Measurements from ENCODE around the gene FBN1. TPM values are rescaled to one million over a fixed set of nuclear protein-coding genes. Genes with fewer than 3 reads are reported as not detected.

The FBN1 gene
- polyA plus RNA-seq, 2 of the 4 experiments (the other 2 are of a cell fraction), result 6.3 to 9.4 TPM

GRCh38 chr15:48532946-48533345 is 112.6 kb downstream of the FBN1 start:
- ATAC-seq (no peak), DNase-seq (ENCODE audit: low read depth in 1 of 2, low spot score in 1 of 2) (no peak), FAIRE-seq (no peak)
- ChIA-PET CTCF (interaction anchor here (1.1 kb wide), 1 partner anchor 174 kb away, joined by 3 read pairs; no protein-coding TSS in a partner anchor), POLR2A (no interaction called here)
- H3K4me3 ChIP-seq, result no peak overlapping the region
- H3K4me2 ChIP-seq, result no peak overlapping the region
- H3K4me1 ChIP-seq, result no peaks in the 10 kb centered on the region
- TF ChIP-seq ELK1 (IDR thresholded peaks at IDR 0.05; ENCODE audit: low read depth, low read length) (no peak), CHD4 (IDR thresholded peaks at IDR 0.05; ENCODE audit: borderline replicate concordance) (no peak), JUN (IDR thresholded peaks at IDR 0.05) (no peak), TP53 (CRISPR knock-in tag; IDR thresholded peaks at IDR 0.05) (no peak)
- H3K9me3 ChIP-seq, result no peaks in the 10 kb centered on the region
- no peak overlapping the region for H3K27ac ChIP-seq

- WGBS (ENCODE audit: missing lambda C conversion rate), result 91% methylated on average over 4 of the region's 4 CpGs
- ATAC-seq (no peak), FAIRE-seq (no peak), DNase-seq (ENCODE audit: low read depth in 1 of 2, low spot score in 1 of 2) (no peak)
- no peak for TF ChIP-seq BCL3 (IDR thresholded peaks at IDR 0.05)
- no peak for TF ChIP-seq TP53 (CRISPR knock-in tag; IDR thresholded peaks at IDR 0.05)
- TF ChIP-seq CBX2 (IDR thresholded peaks at IDR 0.05; ENCODE audit: borderline replicate concordance, low read depth), result no peak
- no peak for TF ChIP-seq ZSCAN20 (CRISPR knock-in tag; IDR thresholded peaks at IDR 0.05)
- no peak for TF ChIP-seq SMC3 (IDR thresholded peaks at IDR 0.05)
- TF ChIP-seq EHF (CRISPR knock-in tag; IDR thresholded peaks at IDR 0.05), result no peak
- TF ChIP-seq MYC (IDR thresholded peaks at IDR 0.05; ENCODE audit: borderline replicate concordance, low read length), result no peak
- Histone ChIP-seq H3K9me3 (no peaks in the 10 kb centered on the region), H3K4me2 (no peak overlapping the region), H3K27ac (no peak overlapping the region), H3K4me3 (no peak overlapping the region), H3K4me1 (no peaks in the 10 kb centered on the region)
- ChIA-PET POLR2A (no interaction called here), CTCF (no interaction called here)
Observed at GRCh38 chr15:48530528-48530927, 115.0 kb downstream of the FBN1 start.

- 48% methylated on average over 4 of the region's 4 CpGs for WGBS (ENCODE audit: missing lambda C conversion rate)
- Histone ChIP-seq H3K4me1 (no peaks in the 10 kb centered on the region), H3K9me3 (no peaks in the 10 kb centered on the region), H3K27ac (no peak overlapping the region), H3K4me2 (no peak overlapping the region), H3K4me3 (no peak overlapping the region)
- FAIRE-seq (no peak), ATAC-seq (no peak), DNase-seq (ENCODE audit: low read depth in 1 of 2, low spot score in 1 of 2) (no peak)
- CTCF ChIA-PET, result no interaction called here
- TF ChIP-seq POLR2A (IDR thresholded peaks at IDR 0.05; ENCODE audit: low read length) (no peak), ZFP36 (IDR thresholded peaks at IDR 0.05; ENCODE audit: borderline replicate concordance, partially characterized antibody) (no peak), HES2 (IDR thresholded peaks at IDR 0.05) (no peak), JUNB (IDR thresholded peaks at IDR 0.05) (no peak), RNF2 (IDR thresholded peaks at IDR 0.05; ENCODE audit: borderline replicate concordance, low read depth) (no peak), ZC3H11A (IDR thresholded peaks at IDR 0.05) (no peak), HOXA7 (CRISPR knock-in tag; IDR thresholded peaks at IDR 0.05) (no peak), RCOR1 (IDR thresholded peaks at IDR 0.05; ENCODE audit: low read depth, low read length) (no peak), RFX5 (IDR thresholded peaks at IDR 0.05) (no peak), EHF (CRISPR knock-in tag; IDR thresholded peaks at IDR 0.05) (no peak), SREBF2 (IDR thresholded peaks at IDR 0.05) (no peak), PHF8 (IDR thresholded peaks at IDR 0.05; ENCODE audit: borderline replicate concordance, low read depth) (no peak)
- POLR2A ChIA-PET, result no interaction called here
Observed at GRCh38 chr15:48528921-48529320, 116.6 kb downstream of the FBN1 start.

- ChIA-PET CTCF (no interaction called here), POLR2A (no interaction called here)
- no peaks in the 10 kb centered on the region for H3K4me1 ChIP-seq
- DNase-seq (ENCODE audit: low read depth in 1 of 2, low spot score in 1 of 2), result no peak
- H3K9me3 ChIP-seq, result no peaks in the 10 kb centered on the region
- 76% methylated on average over 2 of the region's 2 CpGs for WGBS (ENCODE audit: missing lambda C conversion rate)
- no peak for TF ChIP-seq TP53 (CRISPR knock-in tag; IDR thresholded peaks at IDR 0.05)
- TF ChIP-seq EP300 (IDR thresholded peaks at IDR 0.05), result no peak
- TF ChIP-seq RAD21 (conservative IDR thresholded peaks at IDR 0.05 in 1 of 2, IDR thresholded peaks at IDR 0.05 in 1 of 2), result no peak
- no peak for TF ChIP-seq POLR2AphosphoS2 (conservative IDR thresholded peaks at IDR 0.05; ENCODE audit: low read length)
- no peak for TF ChIP-seq ZFP36 (IDR thresholded peaks at IDR 0.05; ENCODE audit: borderline replicate concordance, partially characterized antibody)
- no peak for TF ChIP-seq HOXB13 (CRISPR knock-in tag; IDR thresholded peaks at IDR 0.05; ENCODE audit: low read depth)
- TF ChIP-seq RARB (CRISPR knock-in tag; IDR thresholded peaks at IDR 0.05), result no peak
- H3K4me2 ChIP-seq, result no peak overlapping the region
- no peak overlapping the region for H3K27ac ChIP-seq
- FAIRE-seq, result no peak
- H3K4me3 ChIP-seq, result no peak overlapping the region
- ATAC-seq, result no peak
Observed at GRCh38 chr15:48527517-48527916, 118.0 kb downstream of the FBN1 start.
